Activated CD8-positive, alpha-beta T cell treated with anti-CD3 and anti-CD28 coated beads for 36 hours (primary cell): ENCODE measurements around the gene BICD2. TPM values are rescaled to one million over a fixed set of nuclear protein-coding genes. Genes with fewer than 3 reads are reported as not detected.
"Not testable (repeated sequence)": the region's sequence is repeated elsewhere in the genome, so short reads cannot be mapped to it uniquely, and the experiment has no call there.

Experiments
- ATAC-seq: fragments of 200-7000 bp; cut with Tn5 transposase; one replicate; pipeline ENCODE4 v1.10.0; 2021; ENCODE audit warnings: mild to moderate bottlenecking, moderate library complexity
- CTCF ChIA-PET: fragments of 350-600 bp; sonication (Branson Sonifier 250); formaldehyde crosslinking; loops from one replicate; lab custom pipeline; 2021; ENCODE audit warnings: antibody characterized with exemption; lab: Charles Lee
- POLR2A ChIA-PET: fragments of 350-600 bp; sonication (Branson Sonifier 250); formaldehyde crosslinking; loops from one replicate; lab custom pipeline; 2021; ENCODE audit warnings: antibody characterized with exemption; lab: Charles Lee
- DNase-seq: peaks from one replicate; pipeline ENCODE4 v3.0.0-alpha.2; 2020
- H3K27ac Mint-ChIP-seq: one replicate; pipeline ENCODE4 v1.8.0; 2021; ENCODE audit warnings: mild to moderate bottlenecking, mixed read lengths
- H3K27me3 Mint-ChIP-seq: one replicate; pipeline ENCODE4 v1.8.0; 2021; ENCODE audit warnings: mixed read lengths
- H3K36me3 Mint-ChIP-seq: one replicate; pipeline ENCODE4 v1.8.0; 2021; ENCODE audit warnings: low read depth, mixed read lengths
- H3K4me1 Mint-ChIP-seq: one replicate; pipeline ENCODE4 v1.8.0; 2021; ENCODE audit warnings: low read depth, mixed read lengths
- H3K4me3 Mint-ChIP-seq: one replicate; pipeline ENCODE4 v1.8.0; 2021; ENCODE audit warnings: mild to moderate bottlenecking, moderate library complexity, mixed read lengths
- H3K9me3 Mint-ChIP-seq: one replicate; pipeline ENCODE4 v1.8.0; 2021; ENCODE audit warnings: mixed read lengths
- intact Hi-C: fragments of 100-400 bp; cut with micrococcal nuclease; formaldehyde crosslinking; loops from one replicate; pipeline ENCODE4 v1.10.0; 2022
- total RNA-seq, 2 experiments: library from RNA; stranded (reverse); gene quantifications; one replicate each; pipeline ENCODE4 v1.2.3, GENCODE V29; 2021
- TF ChIP-seq, protein P1 (sequence below): fragments of 200-600 bp; IDR thresholded peaks from one replicate; pipeline ENCODE4 v1.8.0; 2022; ENCODE audit warnings: antibody characterized with exemption, mild to moderate bottlenecking

The BICD2 gene
- total RNA-seq, 2 experiments from 2014 or later: 14.2 to 16.8 TPM

GRCh38 chr9:92771309-92771708, 6.7 kb upstream of the BICD2 start:
- no peak for DNase-seq
- ATAC-seq: no peak
- no peaks in the 10 kb centered on the region for H3K9me3 Mint-ChIP-seq
- H3K27ac Mint-ChIP-seq: no peak overlapping the region
- H3K4me3 Mint-ChIP-seq: no peak overlapping the region
- H3K27me3 Mint-ChIP-seq: peaks cover 3% of the 10 kb centered on the region
- H3K4me1 Mint-ChIP-seq: peaks cover 8% of the 10 kb centered on the region
- H3K36me3 Mint-ChIP-seq: no peaks in the 10 kb centered on the region
- ChIA-PET CTCF (interaction anchor here (0.7 kb wide), 1 partner anchor 358 kb away, joined by 3 read pairs; no protein-coding TSS in a partner anchor), POLR2A (interaction anchor here (1.3 kb wide), 1 partner anchor 8 kb away, joined by 3 read pairs; no protein-coding TSS in a partner anchor)
- TF ChIP-seq, protein P1, sequence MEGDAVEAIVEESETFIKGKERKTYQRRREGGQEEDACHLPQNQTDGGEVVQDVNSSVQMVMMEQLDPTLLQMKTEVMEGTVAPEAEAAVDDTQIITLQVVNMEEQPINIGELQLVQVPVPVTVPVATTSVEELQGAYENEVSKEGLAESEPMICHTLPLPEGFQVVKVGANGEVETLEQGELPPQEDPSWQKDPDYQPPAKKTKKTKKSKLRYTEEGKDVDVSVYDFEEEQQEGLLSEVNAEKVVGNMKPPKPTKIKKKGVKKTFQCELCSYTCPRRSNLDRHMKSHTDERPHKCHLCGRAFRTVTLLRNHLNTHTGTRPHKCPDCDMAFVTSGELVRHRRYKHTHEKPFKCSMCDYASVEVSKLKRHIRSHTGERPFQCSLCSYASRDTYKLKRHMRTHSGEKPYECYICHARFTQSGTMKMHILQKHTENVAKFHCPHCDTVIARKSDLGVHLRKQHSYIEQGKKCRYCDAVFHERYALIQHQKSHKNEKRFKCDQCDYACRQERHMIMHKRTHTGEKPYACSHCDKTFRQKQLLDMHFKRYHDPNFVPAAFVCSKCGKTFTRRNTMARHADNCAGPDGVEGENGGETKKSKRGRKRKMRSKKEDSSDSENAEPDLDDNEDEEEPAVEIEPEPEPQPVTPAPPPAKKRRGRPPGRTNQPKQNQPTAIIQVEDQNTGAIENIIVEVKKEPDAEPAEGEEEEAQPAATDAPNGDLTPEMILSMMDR: no peak
- intact Hi-C loops: no loop called here

DNA sequence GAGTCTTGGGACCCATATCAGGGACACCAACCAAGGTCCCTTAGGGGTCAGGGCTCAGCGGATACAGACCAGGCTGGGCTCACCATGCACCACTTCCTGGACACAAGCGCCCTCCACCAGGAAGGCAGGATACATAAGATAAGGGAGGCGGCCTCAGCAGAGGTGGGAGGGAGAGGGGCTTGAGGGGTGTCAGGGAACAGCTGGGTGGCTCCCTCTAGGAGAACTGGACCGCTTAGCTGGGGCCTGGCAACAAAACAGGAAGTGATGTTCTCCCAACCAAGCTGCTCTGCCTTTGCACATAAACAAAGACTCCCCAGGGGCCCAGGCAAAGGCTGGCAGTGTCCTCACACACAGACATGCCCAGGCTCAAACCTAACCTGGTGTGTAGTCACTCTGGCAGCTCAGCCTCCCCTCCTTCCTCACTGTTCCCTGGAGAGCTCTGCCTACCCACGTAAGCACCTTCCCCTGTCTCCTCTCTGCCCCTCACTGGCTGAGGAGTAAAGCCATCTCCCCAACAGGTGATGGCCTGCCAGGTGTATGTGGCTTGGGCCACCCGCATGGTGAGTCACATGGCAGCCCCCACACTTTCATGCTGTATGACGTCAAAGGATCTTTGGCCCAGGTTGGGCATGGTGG, 5.8 kb upstream of the BICD2 start:
- Mint-ChIP-seq H3K27ac (peak overlapping the region; percentile 55), H3K4me3 (no peak overlapping the region), H3K4me1 (peaks cover 16% of the 10 kb centered on the region), H3K9me3 (no peaks in the 10 kb centered on the region), H3K36me3 (no peaks in the 10 kb centered on the region), H3K27me3 (peaks cover 2% of the 10 kb centered on the region)
- intact Hi-C loops: no loop called here
- DNase-seq (peak; percentile 8), ATAC-seq (peak; percentile 14)
- TF ChIP-seq, protein P1: no peak
- ChIA-PET CTCF (interaction anchor here (0.7 kb wide), 1 partner anchor 359 kb away, joined by 3 read pairs; no protein-coding TSS in a partner anchor), POLR2A (interaction anchor here (0.6 to 1.3 kb wide), 2 partner anchors 9 to 16 kb away, joined by 3 read pairs; no protein-coding TSS in a partner anchor)

- Mint-ChIP-seq H3K27ac (peak overlapping the region; percentile 35), H3K4me1 (peaks cover 16% of the 10 kb centered on the region), H3K4me3 (no peak overlapping the region), H3K36me3 (no peaks in the 10 kb centered on the region), H3K27me3 (no peaks in the 10 kb centered on the region), H3K9me3 (no peaks in the 10 kb centered on the region)
- TF ChIP-seq, protein P1: no peak
- intact Hi-C loops: no loop called here
- ChIA-PET CTCF (no interaction called here), POLR2A (interaction anchor here (0.6 to 1.3 kb wide), 2 partner anchors 10 to 17 kb away, joined by 3 read pairs; no protein-coding TSS in a partner anchor)
- no peak for ATAC-seq
- no peak for DNase-seq
These were observed 5.3 kb upstream of the BICD2 start for GRCh38 chr9:92769990-92770359.

DNA sequence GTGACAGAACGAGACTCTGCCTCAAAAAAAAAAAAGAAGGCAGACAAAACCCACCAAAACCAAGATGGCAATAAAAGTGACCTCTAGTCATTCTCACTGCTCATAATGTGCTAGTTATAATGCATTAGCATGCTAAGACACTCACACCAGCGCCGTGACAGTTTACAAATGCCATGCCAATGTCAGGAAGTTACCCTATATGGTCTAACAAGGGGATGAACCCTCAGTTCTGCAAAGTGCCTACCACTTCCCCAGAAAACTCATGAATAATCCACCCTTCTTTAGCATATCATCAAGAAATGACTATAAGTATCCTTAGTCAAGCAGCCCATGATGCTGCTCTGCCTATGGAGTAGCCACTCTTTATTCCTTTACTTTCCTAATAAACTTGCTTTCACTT, 4.7 kb upstream of the BICD2 start:
- POLR2A ChIA-PET: no interaction called here
- no peaks in the 10 kb centered on the region for H3K9me3 Mint-ChIP-seq
- no peak overlapping the region for H3K27ac Mint-ChIP-seq
- no peaks in the 10 kb centered on the region for H3K27me3 Mint-ChIP-seq
- ATAC-seq (no peak), DNase-seq (peak; percentile 17)
- CTCF ChIA-PET: no interaction called here
- H3K36me3 Mint-ChIP-seq: no peaks in the 10 kb centered on the region
- peaks cover 16% of the 10 kb centered on the region for H3K4me1 Mint-ChIP-seq
- TF ChIP-seq, protein P1: no peak
- no peak overlapping the region for H3K4me3 Mint-ChIP-seq
- intact Hi-C loops: no loop called here

GRCh38 chr9:92768816-92769215, 4.2 kb upstream of the BICD2 start:
- ATAC-seq, H3K36me3 Mint-ChIP-seq, H3K27ac Mint-ChIP-seq, DNase-seq, H3K27me3 Mint-ChIP-seq, H3K4me3 Mint-ChIP-seq, POLR2A ChIA-PET, H3K9me3 Mint-ChIP-seq, intact Hi-C loops: not testable (repeated sequence)
- H3K4me1 Mint-ChIP-seq: peaks cover 16% of the 10 kb centered on the region
- CTCF ChIA-PET: interaction anchor here (1.0 kb wide), 1 partner anchor 53 kb away, joined by 3 read pairs; no protein-coding TSS in a partner anchor
